Measurements from ENCODE around the gene MACROH2A2. TPM values are rescaled to one million over a fixed set of nuclear protein-coding genes. Genes with fewer than 3 reads are reported as not detected.

Gene MACROH2A2
- total and polyA plus RNA-seq, 2 of the 13 experiments (the other 11 are each of a cell fraction or from before 2014, with no cell fraction given): 9.8 to 43.1 TPM

GRCh38 chr10:70052462-70053217 lies at the start of gene MACROH2A2 (continued):
- no peak; the same call in 1 of the 2 replicates for TF ChIP-seq FOXC1 (CRISPR knock-in tag; IDR thresholded peaks at IDR 0.05; ENCODE audit: borderline replicate concordance)
- TF ChIP-seq HNRNPLL (IDR thresholded peaks at IDR 0.05; ENCODE audit: low read depth, low read length, poor library complexity, severe bottlenecking): peak; percentile 35
- no peak for TF ChIP-seq ZNF790 (CRISPR knock-in tag; IDR thresholded peaks at IDR 0.05; ENCODE audit: borderline replicate concordance)
- TF ChIP-seq NCOA1 (CRISPR knock-in tag; IDR thresholded peaks at IDR 0.05): no peak
- no peak for TF ChIP-seq PAWR (CRISPR knock-in tag; IDR thresholded peaks at IDR 0.05; ENCODE audit: borderline replicate concordance)
- TF ChIP-seq PHF21A (CRISPR knock-in tag; IDR thresholded peaks at IDR 0.05): no peak
- no peak for TF ChIP-seq SMYD3 (CRISPR knock-in tag; IDR thresholded peaks at IDR 0.05)
- TF ChIP-seq NFYB (CRISPR knock-in tag; IDR thresholded peaks at IDR 0.05): no peak
- TF ChIP-seq KLF16 (CRISPR knock-in tag; IDR thresholded peaks at IDR 0.05): peak in 1 of 2 experiments; percentile 51; a peak in 1 of 4 replicates
- no peak for TF ChIP-seq HINFP (CRISPR knock-in tag; IDR thresholded peaks at IDR 0.05; ENCODE audit: low read depth)
- TF ChIP-seq ZBTB38 (CRISPR knock-in tag; IDR thresholded peaks at IDR 0.05): 0 out of 2 replicates have a peak, but pooled peaks have one; percentile 19
- no peak for TF ChIP-seq FOXP1 (IDR thresholded peaks at IDR 0.05)
- no peak for TF ChIP-seq FOXP1 (CRISPR knock-in tag; IDR thresholded peaks at IDR 0.05)
- TF ChIP-seq ZNF710 (CRISPR knock-in tag; IDR thresholded peaks at IDR 0.05; ENCODE audit: borderline replicate concordance): no peak
- no peak for TF ChIP-seq ZBTB43 (CRISPR knock-in tag; conservative IDR thresholded peaks at IDR 0.05)
- TF ChIP-seq BRCA1 (CRISPR knock-in tag; IDR thresholded peaks at IDR 0.05): no peak
- TF ChIP-seq TOE1 (CRISPR knock-in tag; IDR thresholded peaks at IDR 0.05): no peak
- no peak for TF ChIP-seq ZNF776 (CRISPR knock-in tag; IDR thresholded peaks at IDR 0.05)
- peak; percentile 40; the same call in 1 of the 2 replicates for TF ChIP-seq KAT8 (CRISPR knock-in tag; IDR thresholded peaks at IDR 0.05)
- no peak for TF ChIP-seq ZNF543 (CRISPR knock-in tag; IDR thresholded peaks at IDR 0.05)
- TF ChIP-seq ZBTB14 (CRISPR knock-in tag; IDR thresholded peaks at IDR 0.05): 0 out of 2 replicates have a peak, but pooled peaks have one; percentile 18
- peak; percentile 47; the same call in 1 of the 2 replicates for TF ChIP-seq POLR2AphosphoS5 (IDR thresholded peaks at IDR 0.05; ENCODE audit: low read depth, low read length)
- no peak for TF ChIP-seq ETV6 (CRISPR knock-in tag; conservative IDR thresholded peaks at IDR 0.05)
- TF ChIP-seq RFXANK (CRISPR knock-in tag; IDR thresholded peaks at IDR 0.05): no peak
- no peak for TF ChIP-seq GTF2F1 (IDR thresholded peaks at IDR 0.05; ENCODE audit: low read length)
- no peak for TF ChIP-seq SMAD9 (CRISPR knock-in tag; IDR thresholded peaks at IDR 0.05)
- TF ChIP-seq MAX (IDR thresholded peaks at IDR 0.05): peak; percentile 40
